ENCODE data around the gene XRCC1.

DNA sequence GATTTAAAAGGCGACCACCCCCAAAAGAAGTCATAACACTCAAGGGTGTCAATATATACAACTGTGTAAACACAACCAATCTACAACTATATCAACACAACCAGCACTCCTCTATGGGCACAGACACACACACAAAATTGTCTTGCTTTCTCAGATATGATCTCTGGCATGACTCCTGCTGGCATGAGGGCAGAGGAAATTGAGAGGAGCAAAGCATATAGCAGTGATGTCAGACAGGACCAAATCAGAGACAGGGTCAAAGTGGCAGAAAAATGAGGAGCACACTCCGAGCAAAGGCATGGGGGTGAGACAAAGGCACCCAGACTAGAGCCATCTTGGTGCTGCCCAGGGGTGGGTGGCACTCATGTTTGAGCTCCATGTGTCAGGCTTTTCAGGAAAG, 11.0 kb upstream of the XRCC1 start:
- TF ChIP-seq CTCF (IDR thresholded peaks at IDR 0.05; ENCODE audit: low read depth, low read length): no peak
- TF ChIP-seq EZH2phosphoT487 (IDR thresholded peaks at IDR 0.05; ENCODE audit: low read depth): no peak
